DND-41 (cell line): ENCODE data around the gene OR8A1.

Experiments used
- ATAC-seq: fragments of 200-7000 bp; cut with Tn5 transposase; 3 replicates; pipeline ENCODE4 v1.9.1; 2021; ENCODE audit warnings: low read depth; ENCODE audit not compliant: insufficient read depth
- DNase-seq: peaks from one replicate; pipeline ENCODE4 v3.0.0-alpha.2; 2020
- H2AFZ ChIP-seq: 2 replicates; pipeline ENCODE4 v1.6.0; 2012; ENCODE audit warnings: low read depth, low read length
- H3K27ac ChIP-seq: 2 replicates; pipeline ENCODE4 v1.5.1; 2012; ENCODE audit warnings: low read length, inconsistent platforms
- H3K27me3 ChIP-seq: fragments of 200-600 bp; sonication (generic); 2 replicates; pipeline ENCODE4 v1.6.0; 2012; ENCODE audit warnings: low read length, mild to moderate bottlenecking, inconsistent platforms; ENCODE audit not compliant: insufficient read depth, poor library complexity
- H3K36me3 ChIP-seq: 2 replicates; pipeline ENCODE4 v1.5.1; 2012; ENCODE audit warnings: low read length, inconsistent platforms; ENCODE audit not compliant: insufficient read depth
- H3K4me1 ChIP-seq: 2 replicates; pipeline ENCODE4 v1.5.1; 2012; ENCODE audit warnings: mild to moderate bottlenecking, low read length; ENCODE audit not compliant: insufficient read depth
- H3K4me2 ChIP-seq: 2 replicates; pipeline ENCODE4 v1.6.0; 2012; ENCODE audit warnings: mild to moderate bottlenecking, moderate library complexity, low read length, inconsistent platforms; ENCODE audit not compliant: insufficient read depth
- H3K4me3 ChIP-seq, 2 experiments: fragments of 200-600 bp in 1 of 2; shearing (Covaris generic) in 1 of 2; 2 replicates each; pipeline ENCODE4 v1.5.1; 2012 to 2016; ENCODE audit warnings: inconsistent platforms in 2 of 2, low read length in 2 of 2, mild to moderate bottlenecking in 2 of 2, low read depth in 1 of 2, moderate library complexity in 1 of 2
- H3K79me2 ChIP-seq: 2 replicates; pipeline ENCODE4 v1.6.0; 2012; ENCODE audit warnings: low read length, inconsistent platforms; ENCODE audit not compliant: insufficient read depth
- H3K9ac ChIP-seq: 2 replicates; pipeline ENCODE4 v1.6.0; 2012; ENCODE audit warnings: low read depth, mild to moderate bottlenecking, inconsistent platforms, low read length, moderate library complexity
- H3K9me3 ChIP-seq: 2 replicates; pipeline ENCODE4 v1.5.1; 2012; ENCODE audit warnings: low read length, moderate library complexity, mild to moderate bottlenecking, inconsistent platforms; ENCODE audit not compliant: insufficient read depth, severe bottlenecking
- H4K20me1 ChIP-seq: 2 replicates; pipeline ENCODE4 v1.6.0; 2012; ENCODE audit warnings: low read length; ENCODE audit not compliant: insufficient read depth
- EZH2 ChIP-seq: IDR thresholded peaks from 3 replicates; pipeline ENCODE4 v1.6.1; 2012; ENCODE audit warnings: borderline replicate concordance, low read depth, mild to moderate bottlenecking, moderate library complexity, low read length, inconsistent platforms; ENCODE audit not compliant: severe bottlenecking
- TF ChIP-seq, protein P1 (sequence below): IDR thresholded peaks from 2 replicates; pipeline ENCODE4 v1.5.1; 2012; ENCODE audit warnings: borderline replicate concordance, low read length, moderate library complexity, mild to moderate bottlenecking; ENCODE audit not compliant: poor library complexity, severe bottlenecking; ENCODE audit errors: extremely low read depth

Gene OR8A1

DNA sequence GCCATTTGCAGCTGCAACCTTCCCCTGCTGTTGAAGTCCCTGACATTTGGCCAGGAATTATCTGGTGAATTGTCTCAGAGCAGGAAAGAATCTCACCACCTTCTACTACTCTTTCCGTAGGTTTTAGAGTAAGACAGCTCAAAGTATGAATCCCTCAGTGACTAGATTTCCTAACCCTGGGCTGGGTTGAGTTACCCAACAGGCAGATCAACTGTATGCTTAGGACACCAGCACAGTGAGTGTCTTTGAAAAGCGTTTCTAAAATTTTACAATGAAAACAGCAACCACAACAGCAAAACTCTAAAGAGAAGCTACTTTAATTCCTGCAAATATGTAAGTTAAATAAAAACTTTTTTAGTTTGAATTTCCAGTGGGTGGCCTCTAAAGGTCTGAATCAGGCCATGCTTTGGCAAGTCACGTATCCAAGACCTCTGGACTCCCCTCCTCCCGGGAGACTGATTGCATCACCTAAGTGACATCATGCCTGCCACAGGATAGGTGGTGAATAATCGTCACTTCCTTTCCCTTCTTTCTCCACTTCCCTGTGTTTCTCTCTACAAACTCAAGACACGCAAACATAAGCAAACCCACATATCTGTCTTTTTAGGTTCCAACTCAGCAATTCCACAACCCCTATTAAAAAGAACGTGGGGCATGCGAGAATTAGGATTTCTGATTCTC lies 34.1 kb upstream of the OR8A1 start:
- Histone ChIP-seq H3K4me1 (no peaks in the 10 kb centered on the region), H2AFZ (no peak overlapping the region), H3K9ac (no peak overlapping the region), H3K36me3 (no peaks in the 10 kb centered on the region), H3K9me3 (no peaks in the 10 kb centered on the region), H3K4me3 (no peak overlapping the region), H3K4me2 (no peak overlapping the region), H3K27me3 (no peaks in the 10 kb centered on the region), H4K20me1 (no peaks in the 10 kb centered on the region), H3K27ac (no peak overlapping the region), H3K79me2 (no peaks in the 10 kb centered on the region)
- DNase-seq (no peak), ATAC-seq (no peak)
- TF ChIP-seq, protein P1, sequence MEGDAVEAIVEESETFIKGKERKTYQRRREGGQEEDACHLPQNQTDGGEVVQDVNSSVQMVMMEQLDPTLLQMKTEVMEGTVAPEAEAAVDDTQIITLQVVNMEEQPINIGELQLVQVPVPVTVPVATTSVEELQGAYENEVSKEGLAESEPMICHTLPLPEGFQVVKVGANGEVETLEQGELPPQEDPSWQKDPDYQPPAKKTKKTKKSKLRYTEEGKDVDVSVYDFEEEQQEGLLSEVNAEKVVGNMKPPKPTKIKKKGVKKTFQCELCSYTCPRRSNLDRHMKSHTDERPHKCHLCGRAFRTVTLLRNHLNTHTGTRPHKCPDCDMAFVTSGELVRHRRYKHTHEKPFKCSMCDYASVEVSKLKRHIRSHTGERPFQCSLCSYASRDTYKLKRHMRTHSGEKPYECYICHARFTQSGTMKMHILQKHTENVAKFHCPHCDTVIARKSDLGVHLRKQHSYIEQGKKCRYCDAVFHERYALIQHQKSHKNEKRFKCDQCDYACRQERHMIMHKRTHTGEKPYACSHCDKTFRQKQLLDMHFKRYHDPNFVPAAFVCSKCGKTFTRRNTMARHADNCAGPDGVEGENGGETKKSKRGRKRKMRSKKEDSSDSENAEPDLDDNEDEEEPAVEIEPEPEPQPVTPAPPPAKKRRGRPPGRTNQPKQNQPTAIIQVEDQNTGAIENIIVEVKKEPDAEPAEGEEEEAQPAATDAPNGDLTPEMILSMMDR: no peak
- no peak for TF ChIP-seq EZH2

DNA sequence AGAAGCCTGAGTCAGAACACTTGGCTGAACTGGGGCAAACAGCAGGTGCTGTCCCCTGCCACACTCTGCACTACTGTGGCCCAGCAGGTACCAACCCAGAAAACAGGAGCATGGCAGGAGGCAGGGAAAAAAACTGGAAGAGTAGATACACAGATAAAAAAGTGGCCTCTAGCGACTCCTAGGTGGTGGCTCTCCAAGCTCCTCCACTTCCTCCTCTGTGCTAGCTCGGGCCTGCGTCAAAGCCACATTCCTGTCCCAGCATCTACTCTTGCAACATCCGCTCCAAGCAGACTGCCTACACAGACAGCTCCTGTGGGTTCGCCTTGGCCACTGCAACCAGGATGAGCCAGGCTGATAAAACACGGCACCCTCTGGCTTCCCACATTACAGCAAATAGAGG lies 33.3 kb upstream of the OR8A1 start:
- no peaks in the 10 kb centered on the region for H3K9me3 ChIP-seq
- H3K9ac ChIP-seq: no peak overlapping the region
- no peak for TF ChIP-seq EZH2
- TF ChIP-seq, protein P1: no peak
- H4K20me1 ChIP-seq: no peaks in the 10 kb centered on the region
- no peak overlapping the region for H3K4me2 ChIP-seq
- H2AFZ ChIP-seq: no peak overlapping the region
- H3K4me1 ChIP-seq: no peaks in the 10 kb centered on the region
- H3K79me2 ChIP-seq: no peaks in the 10 kb centered on the region
- ATAC-seq (no peak), DNase-seq (no peak)
- H3K36me3 ChIP-seq: no peaks in the 10 kb centered on the region
- H3K4me3 ChIP-seq: no peak overlapping the region
- no peak overlapping the region for H3K27ac ChIP-seq
- H3K27me3 ChIP-seq: no peaks in the 10 kb centered on the region

DNA sequence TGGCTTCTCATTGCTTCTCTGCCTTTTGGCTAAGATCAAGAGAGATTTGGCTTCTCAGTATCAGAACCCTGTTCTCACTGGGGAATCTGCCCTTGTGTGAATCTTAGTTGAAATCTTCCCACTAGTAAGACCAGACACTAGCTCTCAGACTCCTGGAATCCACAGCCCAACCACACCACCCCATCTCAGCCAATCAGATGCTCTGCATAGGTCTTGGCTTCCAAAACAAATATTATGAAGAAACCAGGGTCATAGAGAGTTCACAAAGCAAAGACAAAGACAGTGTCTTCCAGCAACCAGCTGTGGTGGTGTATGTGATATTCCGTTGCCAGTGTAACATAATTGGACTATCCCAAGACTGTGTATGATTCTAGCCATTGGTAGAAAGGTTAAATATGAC lies 31.8 kb upstream of the OR8A1 start:
- Histone ChIP-seq H3K36me3 (no peaks in the 10 kb centered on the region), H3K79me2 (no peaks in the 10 kb centered on the region), H2AFZ (no peak overlapping the region), H3K27me3 (no peaks in the 10 kb centered on the region), H3K27ac (no peak overlapping the region), H4K20me1 (no peaks in the 10 kb centered on the region), H3K9me3 (no peaks in the 10 kb centered on the region), H3K4me2 (no peak overlapping the region), H3K9ac (no peak overlapping the region), H3K4me1 (no peaks in the 10 kb centered on the region), H3K4me3 (no peak overlapping the region)
- DNase-seq (no peak), ATAC-seq (no peak)
- no peak for TF ChIP-seq EZH2
- TF ChIP-seq, protein P1: no peak
